GM12874 (cell line): ENCODE results near the gene UTP11.

Source experiments
- TF ChIP-seq, protein P1 (sequence below): IDR thresholded peaks from 2 replicates; pipeline ENCODE4 v1.5.1; 2011; ENCODE audit warnings: low read depth, mild to moderate bottlenecking, control low read depth, low read length, moderate library complexity; ENCODE audit not compliant: insufficient read depth

Gene UTP11

DNA sequence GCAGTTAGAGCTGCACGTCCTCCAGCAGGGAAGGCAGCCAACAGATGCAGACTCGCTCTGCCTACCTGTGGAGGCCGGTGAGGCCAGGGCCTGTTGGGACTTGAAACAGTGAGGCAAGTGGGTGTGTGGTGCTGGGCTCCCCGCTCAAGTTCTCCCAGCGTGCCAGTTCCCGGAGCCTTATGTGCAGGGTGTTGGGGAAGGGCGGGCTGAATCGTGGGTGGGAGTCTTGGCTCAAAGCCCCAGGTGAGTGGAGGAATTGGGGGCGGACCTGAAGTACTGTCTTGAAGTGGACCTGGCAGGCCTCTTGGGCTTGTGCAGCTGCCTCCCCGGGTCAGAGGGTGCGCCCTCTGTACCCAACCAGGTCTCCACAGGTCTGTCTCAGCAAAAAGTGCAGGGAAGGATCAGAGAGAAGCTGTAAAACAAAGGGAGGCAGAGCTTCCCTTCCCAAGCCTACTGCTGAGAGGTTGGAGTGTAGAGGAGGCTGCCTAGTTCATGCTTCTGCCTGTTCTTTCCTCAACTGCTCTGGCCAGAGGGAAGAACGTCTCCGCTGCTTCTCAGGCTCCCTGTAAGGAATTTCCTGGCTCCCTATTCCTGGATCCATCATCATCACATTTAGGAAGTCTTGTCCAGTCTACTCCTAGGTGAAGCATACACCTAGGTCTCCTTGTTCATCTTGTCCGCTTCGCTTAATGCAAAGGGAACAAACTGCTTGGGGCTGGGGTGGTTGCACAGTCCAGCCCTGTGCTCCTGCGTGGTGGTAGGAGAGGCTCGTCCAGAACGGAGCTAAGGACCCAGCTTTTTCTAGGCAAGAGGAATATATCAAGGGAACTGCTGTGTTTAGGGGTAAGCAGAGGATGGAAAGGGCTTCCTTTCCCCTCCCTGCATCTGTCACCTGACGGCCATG is 14.9 kb downstream of the UTP11 start:
- TF ChIP-seq, protein P1, sequence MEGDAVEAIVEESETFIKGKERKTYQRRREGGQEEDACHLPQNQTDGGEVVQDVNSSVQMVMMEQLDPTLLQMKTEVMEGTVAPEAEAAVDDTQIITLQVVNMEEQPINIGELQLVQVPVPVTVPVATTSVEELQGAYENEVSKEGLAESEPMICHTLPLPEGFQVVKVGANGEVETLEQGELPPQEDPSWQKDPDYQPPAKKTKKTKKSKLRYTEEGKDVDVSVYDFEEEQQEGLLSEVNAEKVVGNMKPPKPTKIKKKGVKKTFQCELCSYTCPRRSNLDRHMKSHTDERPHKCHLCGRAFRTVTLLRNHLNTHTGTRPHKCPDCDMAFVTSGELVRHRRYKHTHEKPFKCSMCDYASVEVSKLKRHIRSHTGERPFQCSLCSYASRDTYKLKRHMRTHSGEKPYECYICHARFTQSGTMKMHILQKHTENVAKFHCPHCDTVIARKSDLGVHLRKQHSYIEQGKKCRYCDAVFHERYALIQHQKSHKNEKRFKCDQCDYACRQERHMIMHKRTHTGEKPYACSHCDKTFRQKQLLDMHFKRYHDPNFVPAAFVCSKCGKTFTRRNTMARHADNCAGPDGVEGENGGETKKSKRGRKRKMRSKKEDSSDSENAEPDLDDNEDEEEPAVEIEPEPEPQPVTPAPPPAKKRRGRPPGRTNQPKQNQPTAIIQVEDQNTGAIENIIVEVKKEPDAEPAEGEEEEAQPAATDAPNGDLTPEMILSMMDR = no peak

GRCh38 chr1:38028105-38028591 is 15.6 kb downstream of the UTP11 start:
- TF ChIP-seq, protein P1 = no peak

DNA sequence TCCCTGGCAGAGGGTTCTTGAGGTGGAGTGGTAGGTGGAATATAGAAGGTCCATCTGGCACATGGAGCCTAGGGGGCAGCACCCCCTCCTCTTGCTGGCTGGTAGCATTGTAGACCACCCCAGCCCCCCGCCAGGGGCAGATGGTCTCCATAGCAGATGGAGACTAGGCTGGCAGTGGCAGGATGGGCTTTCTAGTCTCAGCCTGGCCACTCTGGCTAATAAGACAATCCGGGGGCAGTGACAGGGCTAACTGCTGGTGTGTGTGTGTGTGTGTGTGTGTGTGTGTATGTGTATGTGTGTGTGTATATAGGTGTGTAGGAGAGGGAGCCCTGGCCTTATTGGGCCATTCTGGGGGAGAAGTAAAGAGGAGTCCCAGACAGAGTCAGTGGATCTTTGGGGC is 16.1 kb downstream of the UTP11 start:
- TF ChIP-seq, protein P1 = no peak

GRCh38 chr1:38029081-38029681 is 16.6 kb downstream of the UTP11 start:
- TF ChIP-seq, protein P1 = no peak

DNA sequence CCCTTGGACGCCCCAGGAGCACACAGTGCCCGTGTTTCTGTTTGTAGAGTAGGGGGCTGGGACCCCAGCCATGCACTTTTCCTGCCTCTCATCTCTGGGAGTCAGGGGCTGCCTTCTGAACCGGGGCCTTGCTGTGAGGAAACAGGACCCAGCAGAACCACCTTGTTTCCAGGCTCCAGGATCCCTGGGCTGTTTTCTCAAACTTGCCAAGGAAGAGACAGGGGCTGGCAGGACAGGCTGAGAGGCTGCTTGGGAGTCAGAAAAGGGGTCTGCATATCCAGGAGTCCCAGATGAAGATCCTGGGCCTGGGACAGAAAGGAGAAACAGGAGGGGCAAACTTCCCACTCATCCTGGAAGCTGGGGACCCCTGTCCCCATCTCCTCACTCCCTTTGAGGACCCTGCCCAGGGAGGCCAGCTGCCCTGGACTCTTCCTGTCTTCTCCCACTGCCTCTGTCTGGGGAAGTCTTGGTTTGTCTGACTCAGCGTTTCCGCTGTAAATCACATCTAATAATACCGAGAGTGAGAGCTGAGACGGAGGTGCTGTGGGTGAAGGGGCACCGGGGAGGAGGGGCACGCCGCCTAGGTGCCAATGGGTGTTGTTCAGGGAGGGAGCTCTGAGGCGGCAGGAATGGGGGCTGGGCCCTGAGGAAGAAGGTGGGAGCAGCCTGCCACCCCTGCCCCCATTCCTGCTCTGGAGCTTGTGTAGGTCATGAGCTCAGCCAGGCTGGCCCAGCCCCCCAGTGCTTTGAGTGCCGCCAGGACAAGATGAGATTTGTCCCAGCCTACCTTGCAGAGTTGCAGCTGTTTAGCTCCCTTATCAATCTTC is 17.4 kb downstream of the UTP11 start:
- TF ChIP-seq, protein P1 = no peak

DNA sequence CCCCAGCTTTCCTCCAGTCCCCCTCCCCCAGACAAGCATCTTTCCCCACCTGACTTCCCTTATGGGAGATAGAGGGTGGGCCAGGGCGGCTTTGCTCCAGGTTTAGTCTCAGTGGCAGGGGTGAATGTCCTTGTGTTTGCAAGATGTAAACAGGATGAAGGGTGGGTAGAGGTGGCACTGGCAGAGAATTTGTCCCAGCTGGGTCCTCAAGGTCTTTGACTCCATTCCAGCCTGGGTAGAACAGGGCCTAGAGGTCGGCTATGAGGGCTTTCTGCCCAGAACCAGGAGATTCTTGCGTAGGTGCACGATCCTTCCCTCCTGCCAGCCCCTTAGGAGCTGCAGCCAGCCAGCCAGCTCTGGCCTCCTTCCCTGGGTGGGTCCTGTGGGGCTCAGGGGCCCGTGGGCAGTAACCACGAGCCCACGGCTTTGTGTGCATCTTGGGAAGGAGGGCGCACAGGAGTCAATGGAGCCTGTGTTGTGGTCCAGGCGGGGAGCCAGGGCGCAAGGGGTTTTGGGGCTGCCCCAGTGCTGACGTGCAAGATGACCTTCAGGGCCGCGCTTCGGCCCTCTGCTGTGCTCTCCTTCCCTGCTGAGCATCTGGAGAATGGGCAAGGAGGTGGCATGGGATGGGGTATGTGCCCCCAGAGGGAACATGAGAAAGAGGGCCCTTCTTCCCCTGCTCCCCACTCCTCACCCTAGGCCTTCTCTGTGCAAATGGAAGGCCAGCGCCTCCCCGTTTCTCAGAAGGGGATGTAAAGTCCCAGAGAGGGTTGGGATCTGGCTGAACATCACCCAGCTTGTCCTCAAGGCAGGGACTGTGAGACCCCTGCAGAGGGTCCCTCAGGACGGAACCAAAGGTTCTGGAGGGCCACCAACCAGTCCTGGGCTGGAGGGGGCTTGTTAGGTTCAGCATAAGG is 18.3 kb downstream of the UTP11 start:
- TF ChIP-seq, protein P1 = no peak
